Panc1 (cell line): ENCODE data around the gene XXYLT1.

Source experiments
- SIN3A ChIP-seq: IDR thresholded peaks from 2 replicates; pipeline ENCODE4 v1.6.1; 2012; ENCODE audit warnings: low read depth, mild to moderate bottlenecking, low read length, moderate library complexity, borderline replicate concordance; ENCODE audit not compliant: insufficient read depth
- TF ChIP-seq, protein P1 (sequence below): fragments of 450-650 bp; IDR thresholded peaks from 2 replicates; pipeline ENCODE4 v1.5.1; 2017; ENCODE audit warnings: mild to moderate bottlenecking

DNA sequence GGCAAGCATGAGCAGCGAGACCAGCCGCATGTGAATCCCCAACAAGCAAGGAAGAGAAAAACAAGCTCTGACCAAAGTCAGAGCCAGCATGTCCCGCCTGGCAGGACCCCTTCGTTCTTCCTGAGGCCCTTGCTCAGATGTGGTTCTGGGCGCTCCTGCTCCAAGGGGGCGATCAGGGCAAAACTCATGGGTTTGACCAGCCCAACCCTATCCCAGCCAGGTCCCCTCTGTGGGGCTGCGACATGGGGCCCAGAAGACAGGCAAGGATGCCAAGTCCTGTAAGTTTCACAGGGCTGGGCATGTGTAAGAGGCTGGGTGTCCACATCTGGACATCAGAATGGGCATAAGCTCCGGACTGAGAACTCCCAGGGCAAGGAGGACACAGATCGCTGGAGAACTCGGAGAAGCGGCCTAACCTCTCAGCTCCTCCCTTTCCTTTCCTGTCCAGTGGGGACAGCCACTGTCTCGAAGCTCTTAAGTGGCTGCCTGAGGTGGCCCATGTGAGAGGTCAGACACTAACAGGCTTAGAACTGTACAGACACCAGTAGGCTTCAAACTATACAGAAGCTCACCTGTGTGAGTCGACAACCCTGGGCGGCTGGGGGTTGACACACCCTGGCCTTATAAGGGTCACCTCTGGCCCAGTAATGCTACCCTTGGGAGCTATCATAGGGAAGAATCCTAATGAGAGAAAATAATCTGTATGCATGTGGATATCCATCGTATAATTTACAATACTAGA lies 48.9 kb downstream of the XXYLT1 start:
- TF ChIP-seq, protein P1, sequence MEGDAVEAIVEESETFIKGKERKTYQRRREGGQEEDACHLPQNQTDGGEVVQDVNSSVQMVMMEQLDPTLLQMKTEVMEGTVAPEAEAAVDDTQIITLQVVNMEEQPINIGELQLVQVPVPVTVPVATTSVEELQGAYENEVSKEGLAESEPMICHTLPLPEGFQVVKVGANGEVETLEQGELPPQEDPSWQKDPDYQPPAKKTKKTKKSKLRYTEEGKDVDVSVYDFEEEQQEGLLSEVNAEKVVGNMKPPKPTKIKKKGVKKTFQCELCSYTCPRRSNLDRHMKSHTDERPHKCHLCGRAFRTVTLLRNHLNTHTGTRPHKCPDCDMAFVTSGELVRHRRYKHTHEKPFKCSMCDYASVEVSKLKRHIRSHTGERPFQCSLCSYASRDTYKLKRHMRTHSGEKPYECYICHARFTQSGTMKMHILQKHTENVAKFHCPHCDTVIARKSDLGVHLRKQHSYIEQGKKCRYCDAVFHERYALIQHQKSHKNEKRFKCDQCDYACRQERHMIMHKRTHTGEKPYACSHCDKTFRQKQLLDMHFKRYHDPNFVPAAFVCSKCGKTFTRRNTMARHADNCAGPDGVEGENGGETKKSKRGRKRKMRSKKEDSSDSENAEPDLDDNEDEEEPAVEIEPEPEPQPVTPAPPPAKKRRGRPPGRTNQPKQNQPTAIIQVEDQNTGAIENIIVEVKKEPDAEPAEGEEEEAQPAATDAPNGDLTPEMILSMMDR, result no peak
- TF ChIP-seq SIN3A, result no peak
